ENCODE data around the gene COL6A5.

The COL6A5 gene

DNA sequence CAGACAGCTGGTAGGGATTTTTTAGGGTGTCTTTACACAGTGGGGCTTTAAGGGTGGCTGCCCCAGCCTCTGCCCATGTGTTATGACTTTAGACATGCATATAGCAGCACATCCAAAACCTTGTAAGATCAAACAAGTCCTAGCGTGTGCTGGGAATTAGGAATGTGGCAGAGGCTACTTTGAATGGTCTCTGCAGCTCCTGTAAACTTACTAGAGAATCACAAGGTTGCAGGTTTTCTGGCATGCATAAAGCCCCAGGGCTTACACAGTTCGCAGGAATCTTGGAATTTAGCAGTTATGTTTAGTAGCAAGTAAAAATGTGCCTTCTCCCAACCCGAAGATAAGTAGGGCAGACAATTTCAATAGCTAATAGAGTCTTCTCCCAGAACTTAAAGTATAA, 124.7 kb downstream of the COL6A5 start:
- 0 out of 2 replicates have a peak, but pooled peaks cover 3% of the 10 kb centered on the region for H3K9me2 ChIP-seq (replicated peaks; ENCODE audit: insufficient read depth, low read length)
- H4K20me1 ChIP-seq (ENCODE audit: low read depth, low read length) = no peaks in the 10 kb centered on the region
- H3K9me3 ChIP-seq (ENCODE audit: insufficient read depth, low read length) = no peaks in the 10 kb centered on the region
- no peaks in the 10 kb centered on the region for H3K27me3 ChIP-seq (ENCODE audit: low read length)
- H3K79me2 ChIP-seq (ENCODE audit: insufficient read depth, low read length) = no peaks in the 10 kb centered on the region
- H3K27ac ChIP-seq (ENCODE audit: low read depth, low read length) = no peak overlapping the region
- no peaks in the 10 kb centered on the region for H3F3A ChIP-seq (ENCODE audit: insufficient read depth)
- H3K4me2 ChIP-seq (ENCODE audit: low read depth, low read length, poor library complexity, severe bottlenecking) = no peak overlapping the region
- TF ChIP-seq EZH2phosphoT487 (conservative IDR thresholded peaks at IDR 0.05; ENCODE audit: low read length) = no peak
- TF ChIP-seq, protein P1, sequence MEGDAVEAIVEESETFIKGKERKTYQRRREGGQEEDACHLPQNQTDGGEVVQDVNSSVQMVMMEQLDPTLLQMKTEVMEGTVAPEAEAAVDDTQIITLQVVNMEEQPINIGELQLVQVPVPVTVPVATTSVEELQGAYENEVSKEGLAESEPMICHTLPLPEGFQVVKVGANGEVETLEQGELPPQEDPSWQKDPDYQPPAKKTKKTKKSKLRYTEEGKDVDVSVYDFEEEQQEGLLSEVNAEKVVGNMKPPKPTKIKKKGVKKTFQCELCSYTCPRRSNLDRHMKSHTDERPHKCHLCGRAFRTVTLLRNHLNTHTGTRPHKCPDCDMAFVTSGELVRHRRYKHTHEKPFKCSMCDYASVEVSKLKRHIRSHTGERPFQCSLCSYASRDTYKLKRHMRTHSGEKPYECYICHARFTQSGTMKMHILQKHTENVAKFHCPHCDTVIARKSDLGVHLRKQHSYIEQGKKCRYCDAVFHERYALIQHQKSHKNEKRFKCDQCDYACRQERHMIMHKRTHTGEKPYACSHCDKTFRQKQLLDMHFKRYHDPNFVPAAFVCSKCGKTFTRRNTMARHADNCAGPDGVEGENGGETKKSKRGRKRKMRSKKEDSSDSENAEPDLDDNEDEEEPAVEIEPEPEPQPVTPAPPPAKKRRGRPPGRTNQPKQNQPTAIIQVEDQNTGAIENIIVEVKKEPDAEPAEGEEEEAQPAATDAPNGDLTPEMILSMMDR (IDR thresholded peaks at IDR 0.05; ENCODE audit: insufficient read depth, low read length, poor library complexity, severe bottlenecking) = no peak
- H3K36me3 ChIP-seq (ENCODE audit: low read length) = no peaks in the 10 kb centered on the region
- H3K9ac ChIP-seq (ENCODE audit: low read length) = no peak overlapping the region
- no peak overlapping the region for H2AFZ ChIP-seq (ENCODE audit: low read depth, low read length, severe bottlenecking)
- H3K4me3 ChIP-seq (ENCODE audit: insufficient read depth, low read length, poor library complexity, severe bottlenecking) = no peak overlapping the region

DNA sequence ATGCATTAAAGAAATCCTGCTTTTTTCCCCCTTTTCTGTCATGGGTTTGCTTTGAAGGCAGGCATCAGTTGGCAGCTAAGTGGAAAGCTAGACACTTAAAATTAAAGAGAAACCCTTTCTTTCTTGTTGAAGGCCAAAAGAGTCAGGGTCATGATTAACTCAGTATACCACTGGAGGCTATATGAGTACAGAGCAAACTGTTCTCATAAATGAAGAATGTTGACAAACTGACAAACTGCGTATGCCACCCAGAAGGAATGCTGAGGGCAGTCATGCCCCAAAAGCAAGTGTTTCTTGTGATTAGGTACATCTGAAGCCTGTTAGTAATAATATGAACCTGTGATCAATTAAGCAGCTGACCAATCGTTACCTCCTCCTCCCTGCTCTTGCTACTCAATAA, 127.9 kb downstream of the COL6A5 start:
- Histone ChIP-seq H3K36me3 (ENCODE audit: low read length) (no peaks in the 10 kb centered on the region), H3K9me2 (replicated peaks; ENCODE audit: insufficient read depth, low read length) (0 out of 2 replicates have a peak, but pooled peaks cover 3% of the 10 kb centered on the region), H3K79me2 (ENCODE audit: insufficient read depth, low read length) (no peaks in the 10 kb centered on the region), H3K9me3 (ENCODE audit: insufficient read depth, low read length) (no peaks in the 10 kb centered on the region), H3K27ac (ENCODE audit: low read depth, low read length) (no peak overlapping the region), H4K20me1 (ENCODE audit: low read depth, low read length) (no peaks in the 10 kb centered on the region), H3F3A (ENCODE audit: insufficient read depth) (no peaks in the 10 kb centered on the region), H3K9ac (ENCODE audit: low read length) (no peak overlapping the region), H3K4me3 (ENCODE audit: insufficient read depth, low read length, poor library complexity, severe bottlenecking) (no peak overlapping the region), H2AFZ (ENCODE audit: low read depth, low read length, severe bottlenecking) (no peak overlapping the region), H3K4me2 (ENCODE audit: low read depth, low read length, poor library complexity, severe bottlenecking) (no peak overlapping the region), H3K27me3 (ENCODE audit: low read length) (no peaks in the 10 kb centered on the region)
- TF ChIP-seq EZH2phosphoT487 (conservative IDR thresholded peaks at IDR 0.05; ENCODE audit: low read length) = no peak
- TF ChIP-seq, protein P1 (IDR thresholded peaks at IDR 0.05; ENCODE audit: insufficient read depth, low read length, poor library complexity, severe bottlenecking) = no peak

DNA sequence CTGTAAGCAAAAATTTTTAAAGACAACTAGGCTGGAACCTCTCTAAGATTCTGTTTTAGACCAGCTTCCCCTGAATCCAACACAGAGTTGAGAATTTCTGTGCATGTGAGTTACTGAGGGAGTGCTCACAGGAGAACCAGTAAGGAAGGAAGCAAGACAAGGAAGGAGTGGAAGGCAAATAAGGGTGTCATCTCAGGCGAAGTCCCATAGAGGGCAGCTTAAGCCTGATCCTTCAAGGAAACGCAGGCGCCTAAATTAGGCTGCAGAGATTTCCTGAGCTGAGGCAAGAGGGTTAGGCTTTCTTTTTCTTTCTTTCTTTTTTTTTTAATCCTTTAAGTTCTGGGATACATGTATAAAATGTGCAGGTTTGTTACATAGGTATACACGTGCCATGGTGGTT, 135.3 kb downstream of the COL6A5 start:
- no peaks in the 10 kb centered on the region for H3K9me2 ChIP-seq (replicated peaks; ENCODE audit: insufficient read depth, low read length)
- H3K4me3 ChIP-seq (ENCODE audit: insufficient read depth, low read length, poor library complexity, severe bottlenecking) = no peak overlapping the region
- H3K4me2 ChIP-seq (ENCODE audit: low read depth, low read length, poor library complexity, severe bottlenecking) = no peak overlapping the region
- H3K9me3 ChIP-seq (ENCODE audit: insufficient read depth, low read length) = no peaks in the 10 kb centered on the region
- no peak overlapping the region for H3K27ac ChIP-seq (ENCODE audit: low read depth, low read length)
- no peaks in the 10 kb centered on the region for H3K27me3 ChIP-seq (ENCODE audit: low read length)
- H3K36me3 ChIP-seq (ENCODE audit: low read length) = no peaks in the 10 kb centered on the region
- H3K79me2 ChIP-seq (ENCODE audit: insufficient read depth, low read length) = no peaks in the 10 kb centered on the region
- no peak for TF ChIP-seq EZH2phosphoT487 (conservative IDR thresholded peaks at IDR 0.05; ENCODE audit: low read length)
- TF ChIP-seq, protein P1 (IDR thresholded peaks at IDR 0.05; ENCODE audit: insufficient read depth, low read length, poor library complexity, severe bottlenecking) = no peak
- H3K9ac ChIP-seq (ENCODE audit: low read length) = no peak overlapping the region
- no peaks in the 10 kb centered on the region for H4K20me1 ChIP-seq (ENCODE audit: low read depth, low read length)
- H2AFZ ChIP-seq (ENCODE audit: low read depth, low read length, severe bottlenecking) = no peak overlapping the region
- no peaks in the 10 kb centered on the region for H3F3A ChIP-seq (ENCODE audit: insufficient read depth)
